Endothelial cell of umbilical vein (primary cell): Measurements from ENCODE around the gene ASPSCR1. TPM values are rescaled to one million over a fixed set of nuclear protein-coding genes. Genes with fewer than 3 reads are reported as not detected.

Experiments
- BruUV-seq: library from RNA; stranded (reverse); fragments of 400-500 nt; replicated peaks from 2 replicates; lab custom pipeline; 2021; lab: Mats Ljungman, UMichigan
- CTCF ChIA-PET: fragments of 300-600, 350-600 bp; sonication (Branson Sonifier 250); formaldehyde crosslinking; loops from one replicate; lab custom pipeline; 2021; ENCODE audit warnings: antibody characterized with exemption, inconsistent platforms; lab: Charles Lee
- POLR2A ChIA-PET: fragments of 300-600, 350-600 bp; sonication (Branson Sonifier 250); formaldehyde crosslinking; loops from one replicate; lab custom pipeline; 2021; ENCODE audit warnings: antibody characterized with exemption, inconsistent platforms; lab: Charles Lee
- DNase-seq: peaks from one replicate; pipeline ENCODE4 v3.0.0-alpha.2; 2011; ENCODE audit warnings: low read depth, low spot score
- FAIRE-seq: peaks from 2 replicates; lab custom pipeline; 2011; peaks lifted over from hg19 to GRCh38; lab: Jason Lieb, UNC
- H2AFZ ChIP-seq: 2 replicates; pipeline ENCODE4 v1.6.0; 2012; ENCODE audit warnings: low read depth, low read length, control low read depth, inconsistent platforms
- H3K27ac ChIP-seq: 2 replicates; pipeline ENCODE4 v1.5.1; 2011; ENCODE audit warnings: low read depth, mild to moderate bottlenecking, control low read depth, low read length, moderate library complexity; ENCODE audit not compliant: insufficient read depth
- H3K27me3 ChIP-seq, 2 experiments: 2 replicates each; pipeline versions ENCODE4 v1.6.0 to v1.6.1; 2011; ENCODE audit warnings: low read length in 2 of 2, mixed read lengths in 1 of 2; ENCODE audit not compliant: control insufficient read depth in 2 of 2, insufficient read depth in 2 of 2
- H3K36me3 ChIP-seq, 2 experiments: 2 replicates in 1 of 2; 3 replicates in 1 of 2; pipeline ENCODE4 v1.5.1; 2011; ENCODE audit warnings: low read length in 2 of 2, mild to moderate bottlenecking in 1 of 2, moderate library complexity in 1 of 2; ENCODE audit not compliant: control insufficient read depth in 2 of 2, insufficient read depth in 2 of 2; ENCODE audit errors: extremely low read depth in 1 of 2
- H3K4me1 ChIP-seq: 3 replicates; pipeline ENCODE4 v1.5.1; 2011; ENCODE audit warnings: mild to moderate bottlenecking, low read length; ENCODE audit not compliant: control insufficient read depth, insufficient read depth; ENCODE audit errors: extremely low read depth
- H3K4me2 ChIP-seq: 2 replicates; pipeline ENCODE4 v1.6.1; 2011; ENCODE audit warnings: low read length, control low read depth, mixed read lengths; ENCODE audit not compliant: insufficient read depth
- H3K4me3 ChIP-seq, 3 experiments: fragments of 200-600 bp in 1 of 3; sonication (generic), shearing (Covaris generic) in 1 of 3; replicated peaks in 1 of 3; 2 replicates each; pipeline ENCODE4 v1.5.1; 2011 to 2016; ENCODE audit warnings: control low read depth in 3 of 3, low read length in 3 of 3, mild to moderate bottlenecking in 2 of 3, inconsistent platforms in 1 of 3, low read depth in 1 of 3, moderate library complexity in 1 of 3; ENCODE audit not compliant: insufficient read depth in 1 of 3
- H3K79me2 ChIP-seq: 2 replicates; pipeline ENCODE4 v1.6.0; 2012; ENCODE audit warnings: low read length, inconsistent platforms; ENCODE audit not compliant: control insufficient read depth, insufficient read depth
- H3K9ac ChIP-seq: replicated peaks from 2 replicates; pipeline ENCODE3; 2011; ENCODE audit warnings: low read length, control low read depth; ENCODE audit not compliant: insufficient read depth; ENCODE audit errors: extremely low read depth
- H3K9me1 ChIP-seq: replicated peaks from 3 replicates; pipeline ENCODE4 v1.6.0; 2011; ENCODE audit warnings: mild to moderate bottlenecking, low read length; ENCODE audit not compliant: control insufficient read depth, insufficient read depth; ENCODE audit errors: extremely low read depth
- H3K9me3 ChIP-seq: replicated peaks from 2 replicates; pipeline ENCODE4 v1.5.1; 2012; ENCODE audit warnings: low read length, inconsistent platforms; ENCODE audit not compliant: control insufficient read depth, insufficient read depth
- H4K20me1 ChIP-seq: replicated peaks from 2 replicates; pipeline ENCODE3; 2011; ENCODE audit warnings: mild to moderate bottlenecking, low read length; ENCODE audit not compliant: control insufficient read depth, insufficient read depth; ENCODE audit errors: extremely low read depth
- CTCF ChIP-seq, 2 donors: IDR thresholded peaks; 1 replicate in 1 of 2; 2 replicates in 1 of 2; pipeline ENCODE4 v1.5.1; 2011; ENCODE audit warnings: low read length in 2 of 2, mild to moderate bottlenecking in 2 of 2, moderate library complexity in 2 of 2, control low read depth in 1 of 2, inconsistent platforms in 1 of 2, low read depth in 1 of 2; ENCODE audit not compliant: insufficient read depth in 1 of 2; ENCODE audit errors: extremely low read depth in 1 of 2
- EZH2 ChIP-seq: IDR thresholded peaks from 2 replicates; pipeline ENCODE4 v1.6.1; 2012; ENCODE audit warnings: borderline replicate concordance, low read depth, mild to moderate bottlenecking, moderate library complexity, low read length, inconsistent platforms; ENCODE audit not compliant: severe bottlenecking
- FOS ChIP-seq: IDR thresholded peaks from 2 replicates; pipeline ENCODE4 v1.6.1; 2011; ENCODE audit warnings: mild to moderate bottlenecking, low read length, moderate library complexity, borderline replicate concordance; ENCODE audit not compliant: insufficient read depth
- GATA2 ChIP-seq: IDR thresholded peaks from 2 replicates; pipeline ENCODE4 v1.7.0; 2011; ENCODE audit warnings: low read depth, mild to moderate bottlenecking, moderate library complexity, mixed read lengths, low read length; ENCODE audit not compliant: insufficient read length, insufficient read depth
- JUN ChIP-seq: IDR thresholded peaks from 2 replicates; pipeline ENCODE4 v1.6.1; 2011; ENCODE audit warnings: borderline replicate concordance, low read depth; ENCODE audit not compliant: insufficient read length, insufficient read depth
- MAX ChIP-seq: IDR thresholded peaks from 2 replicates; pipeline ENCODE4 v1.6.1; 2011; ENCODE audit not compliant: insufficient read depth, insufficient read length
- MYC ChIP-seq: IDR thresholded peaks from one replicate; pipeline ENCODE4 v1.6.1; 2011; ENCODE audit warnings: mild to moderate bottlenecking, low read depth, low read length
- POLR2A ChIP-seq: IDR thresholded peaks from 2 replicates; pipeline ENCODE4 v1.6.1; 2012; ENCODE audit warnings: low read depth, mild to moderate bottlenecking, control low read depth, low read length
- POLR2AphosphoS5 ChIP-seq: IDR thresholded peaks from 2 replicates; pipeline ENCODE4 v1.6.1; 2012; ENCODE audit warnings: low read depth, mild to moderate bottlenecking, control low read depth, low read length, moderate library complexity; ENCODE audit not compliant: insufficient read depth
- dilution Hi-C: fragments of 300-500 bp; cut with MboI; formaldehyde crosslinking; loops from one replicate; pipeline ENCODE4 v1.15.0; 2019; ENCODE audit warnings: low sequenced_read_pairs; ENCODE audit not compliant: extremely low pct_ligation_motif_present
- intact Hi-C: fragments of 100-400 bp; cut with micrococcal nuclease; formaldehyde crosslinking; loops from one replicate; pipeline ENCODE4 v1.10.0; 2022
- polyA plus RNA-seq, 4 experiments: library from polyadenylated mRNA; depleted of rRNA in 3 of 4; stranded (reverse) in 3 of 4; unstranded in 1 of 4; fragments of >200 nt; gene quantifications; 2 replicates each; pipeline versions ENCODE4 v1.2.1 to v1.2.3, GENCODE V29; 2011 to 2012; ENCODE audit warnings: missing spikeins in 1 of 4
- total RNA-seq: library from RNA; stranded (reverse); gene quantifications from 2 replicates; pipeline ENCODE4 v1.2.3, GENCODE V29; 2021

Gene ASPSCR1
- total and polyA plus RNA-seq, 2 donors (not counting 3 experiments of a cell fraction or from before 2014, with no cell fraction given), result 24.8 to 36.5 TPM

GRCh38 chr17:81956607-81957589 lies 20.5 kb upstream of the ASPSCR1 start:
- H3K27me3 ChIP-seq, result peaks cover 12 to 27% of the 10 kb centered on the region in 2 experiments

More at GRCh38 chr17:81956607-81957589, 20.5 kb upstream of the ASPSCR1 start:
- Histone ChIP-seq H3K4me2 (no peak overlapping the region), H3K27ac (no peak overlapping the region), H3K79me2 (no peaks in the 10 kb centered on the region), H3K9ac (no peak overlapping the region), H3K4me3 (no peak overlapping the region), H3K36me3 (no peaks in the 10 kb centered on the region), H4K20me1 (no peaks in the 10 kb centered on the region), H3K9me3 (no peaks in the 10 kb centered on the region), H3K4me1 (no peaks in the 10 kb centered on the region), H3K9me1 (no peaks in the 10 kb centered on the region), H2AFZ (no peak overlapping the region)
- CTCF ChIA-PET, result interaction anchor here (2.3 kb wide), 1 partner anchor 65 kb away, joined by 8 read pairs; no protein-coding TSS in a partner anchor
- BruUV-seq, result no TSS peak
- TF ChIP-seq EZH2 (no peak), JUN (no peak), POLR2AphosphoS5 (no peak), MYC (no peak), GATA2 (no peak), POLR2A (no peak), FOS (no peak), CTCF (IDR thresholded peaks at IDR 0.05; ENCODE audit: extremely low read depth in 1 of 2, insufficient read depth in 1 of 2, low read depth in 1 of 2, low read length in 2 of 2) (no peak), MAX (no peak)
- FAIRE-seq, result no peak
- intact Hi-C loops (no loop called here), dilution Hi-C loops (no loop called here)
- POLR2A ChIA-PET, result no interaction called here
- DNase-seq, result no peak
